NCI-H1436 (cell line): Measurements from ENCODE around the gene TASOR2.

ENCODE experiments used
- DNase-seq: peaks from one replicate; lab custom pipeline; 2025; lab: John Stamatoyannopoulos, UW

The TASOR2 gene

GRCh38 chr10:5684318-5684970 lies at the start of gene TASOR2:
TASOR2 (plus strand) TSS chr10:5684838; CDS start chr10:5720643, 35,805 bp downstream.
- DNase-seq, result peak; percentile 94

- no peak for DNase-seq
Observed at GRCh38 chr10:5634918-5635317, 49.7 kb upstream of the TASOR2 start.

- DNase-seq, result no peak
Observed at GRCh38 chr10:5638494-5638893, 46.1 kb upstream of the TASOR2 start.

- DNase-seq, result no peak
Observed at GRCh38 chr10:5639066-5639465, 45.6 kb upstream of the TASOR2 start.

GRCh38 chr10:5640036-5640435 lies 44.6 kb upstream of the TASOR2 start:
- no peak for DNase-seq

GRCh38 chr10:5640501-5640900 lies 44.1 kb upstream of the TASOR2 start:
- DNase-seq, result no peak

GRCh38 chr10:5641501-5641900 lies 43.1 kb upstream of the TASOR2 start:
- no peak for DNase-seq

- DNase-seq, result no peak
Observed at GRCh38 chr10:5643346-5644067, 41.1 kb upstream of the TASOR2 start.

GRCh38 chr10:5644930-5645329 lies 39.7 kb upstream of the TASOR2 start:
- DNase-seq, result no peak

GRCh38 chr10:5645375-5645774 lies 39.3 kb upstream of the TASOR2 start:
- DNase-seq, result no peak

- no peak for DNase-seq
Observed at GRCh38 chr10:5645944-5646617, 38.6 kb upstream of the TASOR2 start.

GRCh38 chr10:5647507-5648240 lies 37.0 kb upstream of the TASOR2 start:
- no peak for DNase-seq

GRCh38 chr10:5648494-5649457 lies 35.9 kb upstream of the TASOR2 start:
- DNase-seq, result no peak

GRCh38 chr10:5649746-5650145 lies 34.9 kb upstream of the TASOR2 start:
- no peak for DNase-seq

- no peak for DNase-seq
Observed at GRCh38 chr10:5650664-5651387, 33.8 kb upstream of the TASOR2 start.

- no peak for DNase-seq
Observed at GRCh38 chr10:5651388-5651764, 33.3 kb upstream of the TASOR2 start.

- DNase-seq, result no peak
Observed at GRCh38 chr10:5652746-5653145, 31.9 kb upstream of the TASOR2 start.

- no peak for DNase-seq
Observed at GRCh38 chr10:5654218-5654755, 30.4 kb upstream of the TASOR2 start.

GRCh38 chr10:5655121-5655520 lies 29.5 kb upstream of the TASOR2 start:
- no peak for DNase-seq
